ENCODE results near the gene TPK1. TPM values are rescaled to one million over a fixed set of nuclear protein-coding genes. Genes with fewer than 3 reads are reported as not detected.
"Not testable (repeated sequence)": the region's sequence is repeated elsewhere in the genome, so short reads cannot be mapped to it uniquely, and the experiment has no call there.

TPK1 gene
- total and polyA plus RNA-seq, 7 experiments from 2014 or later: 18.2 to 32.9 (median 26.3) TPM

- POLR2A ChIA-PET: no interaction called here
- H3K27me3 Mint-ChIP-seq: no peaks in the 10 kb centered on the region
- Histone ChIP-seq H3K4me3 (ENCODE audit: low read length) (no peak overlapping the region), H3K27ac (ENCODE audit: low read depth, low read length) (no peak overlapping the region), H3K36me3 (ENCODE audit: control insufficient read depth in 2 of 3, insufficient read depth in 3 of 3, low read length in 3 of 3) (no peaks in the 10 kb centered on the region), H3K4me1 (ENCODE audit: control insufficient read depth in 2 of 2, insufficient read depth in 2 of 2, low read length in 2 of 2) (no peaks in the 10 kb centered on the region), H3K9me3 (ENCODE audit: control insufficient read depth in 2 of 3, low read length in 3 of 3) (no peaks in the 10 kb centered on the region), H3K27me3 (ENCODE audit: control insufficient read depth in 2 of 2, insufficient read depth in 2 of 2, low read length in 2 of 2) (no peaks in the 10 kb centered on the region)
- H3K36me3 Mint-ChIP-seq: peaks cover 0 to 10% (median 0%) of the 10 kb centered on the region in 5 donors
- no peak overlapping the region for H3K4me3 Mint-ChIP-seq
- CTCF ChIA-PET: no interaction called here
- DNase-seq: no peak
- H3K27ac Mint-ChIP-seq: no peak overlapping the region
- ATAC-seq: no peak
- intact Hi-C loops (cut with micrococcal nuclease): no loop called here
- no peaks in the 10 kb centered on the region for H3K9me3 Mint-ChIP-seq
- no peaks in the 10 kb centered on the region for H3K4me1 Mint-ChIP-seq
Observed at GRCh38 chr7:144445590-144445989, 390.3 kb downstream of the TPK1 start.

DNA sequence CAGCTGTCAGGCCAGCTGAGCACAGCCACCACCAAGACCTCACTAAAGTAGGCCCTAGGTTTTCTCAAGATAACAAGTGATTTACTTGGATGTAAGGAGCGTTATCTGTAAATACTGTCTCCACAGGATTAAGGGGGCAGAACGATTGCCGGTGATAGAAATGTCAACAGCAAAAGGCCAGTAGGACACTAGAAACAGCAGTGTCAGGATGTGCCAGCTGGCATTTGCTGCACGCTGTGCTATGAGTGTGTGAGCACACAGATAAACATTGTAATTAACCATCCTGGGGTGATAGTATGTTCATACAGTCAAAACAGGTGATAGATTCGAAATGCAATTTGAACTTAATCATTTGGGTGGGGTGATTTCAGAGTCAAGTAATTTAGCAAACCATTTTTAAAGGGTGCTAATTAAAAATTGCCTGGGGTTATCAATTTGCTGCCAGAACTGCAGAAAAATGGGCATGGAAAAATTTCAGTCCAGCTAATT is 396.1 kb downstream of the TPK1 start:
- Mint-ChIP-seq H3K27ac (no peak overlapping the region), H3K36me3 (no peaks in the 10 kb centered on the region), H3K27me3 (peaks cover 0 to 2% (median 0%) of the 10 kb centered on the region in 5 donors), H3K9me3 (no peaks in the 10 kb centered on the region), H3K4me1 (no peaks in the 10 kb centered on the region), H3K4me3 (no peak overlapping the region)
- H3K4me1 ChIP-seq (ENCODE audit: control insufficient read depth in 2 of 2, insufficient read depth in 2 of 2, low read length in 2 of 2): no peaks in the 10 kb centered on the region
- POLR2A ChIA-PET: no interaction called here
- no peak for ATAC-seq
- H3K9me3 ChIP-seq (ENCODE audit: control insufficient read depth in 2 of 3, low read length in 3 of 3): no peaks in the 10 kb centered on the region
- intact Hi-C loops (cut with micrococcal nuclease): no loop called here
- no peaks in the 10 kb centered on the region for H3K36me3 ChIP-seq (ENCODE audit: control insufficient read depth in 2 of 3, insufficient read depth in 3 of 3, low read length in 3 of 3)
- H3K27ac ChIP-seq (ENCODE audit: low read depth, low read length): no peak overlapping the region
- no peaks in the 10 kb centered on the region for H3K27me3 ChIP-seq (ENCODE audit: control insufficient read depth in 2 of 2, insufficient read depth in 2 of 2, low read length in 2 of 2)
- DNase-seq: no peak
- H3K4me3 ChIP-seq (ENCODE audit: low read length): no peak overlapping the region
- CTCF ChIA-PET: no interaction called here

- CTCF ChIA-PET: no interaction called here
- intact Hi-C loops (cut with micrococcal nuclease): no loop called here
- H3K27me3 ChIP-seq (ENCODE audit: control insufficient read depth in 2 of 2, insufficient read depth in 2 of 2, low read length in 2 of 2): no peaks in the 10 kb centered on the region
- H3K4me1 ChIP-seq (ENCODE audit: control insufficient read depth in 2 of 2, insufficient read depth in 2 of 2, low read length in 2 of 2): no peaks in the 10 kb centered on the region
- DNase-seq (no peak), ATAC-seq (no peak)
- H3K27ac ChIP-seq (ENCODE audit: low read depth, low read length): no peak overlapping the region
- H3K4me1 Mint-ChIP-seq: no peaks in the 10 kb centered on the region
- no peaks in the 10 kb centered on the region for H3K36me3 Mint-ChIP-seq
- H3K9me3 Mint-ChIP-seq: no peaks in the 10 kb centered on the region
- H3K27ac Mint-ChIP-seq: no peak overlapping the region
- no peak overlapping the region for H3K4me3 ChIP-seq (ENCODE audit: low read length)
- no peaks in the 10 kb centered on the region for H3K9me3 ChIP-seq (ENCODE audit: control insufficient read depth in 2 of 3, low read length in 3 of 3)
- peaks cover 0 to 6% (median 0%) of the 10 kb centered on the region in 5 donors for H3K27me3 Mint-ChIP-seq
- POLR2A ChIA-PET: no interaction called here
- no peak overlapping the region for H3K4me3 Mint-ChIP-seq
- H3K36me3 ChIP-seq (ENCODE audit: control insufficient read depth in 2 of 3, insufficient read depth in 3 of 3, low read length in 3 of 3): no peaks in the 10 kb centered on the region
Observed at GRCh38 chr7:144438759-144439158, 397.1 kb downstream of the TPK1 start.

DNA sequence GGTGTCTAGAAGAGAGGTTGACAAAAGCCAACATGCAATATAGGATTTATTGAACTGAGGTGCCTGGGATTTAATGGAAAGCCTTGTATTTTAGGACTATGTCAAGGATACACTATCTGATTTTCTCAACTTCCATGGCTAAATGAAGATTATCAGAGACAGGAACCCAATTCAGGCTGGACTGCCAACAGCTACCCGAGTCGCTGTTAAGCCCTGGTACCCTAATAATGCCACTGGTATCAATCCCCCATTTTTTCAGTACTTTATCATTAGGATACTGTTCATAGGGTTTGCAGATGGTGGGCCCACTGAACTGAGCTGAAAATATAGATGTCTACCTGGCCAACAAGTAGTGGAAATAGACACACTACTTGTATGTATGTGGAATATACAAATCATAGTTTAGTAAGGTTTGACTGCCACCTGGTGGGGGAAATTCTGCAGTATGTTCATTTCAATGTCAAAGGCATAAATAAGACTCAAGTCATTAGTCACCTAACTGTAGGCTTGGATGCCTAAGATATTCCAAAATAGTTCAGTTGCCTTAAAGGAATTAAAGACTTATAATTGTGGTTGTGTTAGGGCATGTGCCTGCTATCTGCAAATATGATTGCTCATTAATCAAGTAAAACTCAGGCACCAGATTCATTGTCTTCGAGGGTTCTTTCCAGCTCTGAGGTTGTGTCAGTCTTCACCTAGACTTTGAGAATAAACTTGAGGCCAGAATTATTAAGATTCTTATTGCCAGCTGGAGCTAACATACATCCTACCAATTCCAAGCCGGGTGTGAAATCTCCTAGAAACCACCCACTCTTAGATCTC is 398.3 kb downstream of the TPK1 start:
- no peaks in the 10 kb centered on the region for H3K27me3 ChIP-seq (ENCODE audit: control insufficient read depth in 2 of 2, insufficient read depth in 2 of 2, low read length in 2 of 2)
- Mint-ChIP-seq H3K36me3 (no peaks in the 10 kb centered on the region), H3K9me3 (no peaks in the 10 kb centered on the region), H3K27me3 (peaks cover 0 to 6% (median 2%) of the 10 kb centered on the region in 5 donors), H3K4me1 (no peaks in the 10 kb centered on the region), H3K27ac (no peak overlapping the region), H3K4me3 (no peak overlapping the region)
- H3K4me1 ChIP-seq (ENCODE audit: control insufficient read depth in 2 of 2, insufficient read depth in 2 of 2, low read length in 2 of 2): no peaks in the 10 kb centered on the region
- POLR2A ChIA-PET: no interaction called here
- CTCF ChIA-PET: interaction anchor here (0.7 kb wide), 1 partner anchor 46 kb away, joined by 4 read pairs; no protein-coding TSS in a partner anchor
- intact Hi-C loops (cut with micrococcal nuclease): loop anchor here in 1 of 2 donors (1.0 kb wide), 1 partner anchor 46 kb away; no protein-coding TSS in a partner anchor
- ATAC-seq (no peak), DNase-seq (peak in 8 of 9 donors; percentile 16 to 49 (median 34))
- no peaks in the 10 kb centered on the region for H3K9me3 ChIP-seq (ENCODE audit: control insufficient read depth in 2 of 3, low read length in 3 of 3)
- H3K36me3 ChIP-seq (ENCODE audit: control insufficient read depth in 2 of 3, insufficient read depth in 3 of 3, low read length in 3 of 3): no peaks in the 10 kb centered on the region
- H3K27ac ChIP-seq (ENCODE audit: low read depth, low read length): no peak overlapping the region
- H3K4me3 ChIP-seq (ENCODE audit: low read length): no peak overlapping the region

- Histone ChIP-seq H3K4me3 (ENCODE audit: low read length) (no peak overlapping the region), H3K27ac (ENCODE audit: low read depth, low read length) (no peak overlapping the region), H3K9me3 (ENCODE audit: control insufficient read depth in 2 of 3, low read length in 3 of 3) (no peaks in the 10 kb centered on the region), H3K4me1 (ENCODE audit: control insufficient read depth in 2 of 2, insufficient read depth in 2 of 2, low read length in 2 of 2) (no peaks in the 10 kb centered on the region), H3K27me3 (ENCODE audit: control insufficient read depth in 2 of 2, insufficient read depth in 2 of 2, low read length in 2 of 2) (no peaks in the 10 kb centered on the region), H3K36me3 (ENCODE audit: control insufficient read depth in 2 of 3, insufficient read depth in 3 of 3, low read length in 3 of 3) (no peaks in the 10 kb centered on the region)
- ChIA-PET CTCF (no interaction called here), POLR2A (no interaction called here)
- ATAC-seq: no peak
- H3K4me3 Mint-ChIP-seq: no peak overlapping the region
- intact Hi-C loops (cut with micrococcal nuclease): no loop called here
- no peaks in the 10 kb centered on the region for H3K9me3 Mint-ChIP-seq
- DNase-seq: no peak
- no peak overlapping the region for H3K27ac Mint-ChIP-seq
- no peaks in the 10 kb centered on the region for H3K36me3 Mint-ChIP-seq
- H3K27me3 Mint-ChIP-seq: peaks cover 0 to 6% (median 2%) of the 10 kb centered on the region in 5 donors
- no peaks in the 10 kb centered on the region for H3K4me1 Mint-ChIP-seq
Observed at GRCh38 chr7:144436500-144436899, 399.4 kb downstream of the TPK1 start.

DNA sequence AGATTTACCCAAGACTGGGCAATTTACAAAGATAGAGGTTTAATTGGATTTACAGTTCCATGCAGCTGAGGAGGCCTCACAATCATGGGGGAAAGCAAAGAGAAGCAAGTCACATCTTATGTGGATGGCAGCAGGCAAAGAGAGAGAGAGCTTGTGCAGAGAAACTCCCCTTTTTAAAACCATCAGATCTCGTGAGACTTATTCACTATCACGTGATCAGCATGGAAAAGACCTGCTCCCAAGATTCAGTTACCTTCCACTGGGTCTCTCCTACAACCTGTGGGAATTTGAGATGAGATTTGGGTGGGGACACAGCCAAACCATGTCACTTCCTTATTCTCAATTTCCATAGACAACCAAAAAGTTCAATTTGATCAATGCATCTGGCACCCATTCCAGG is 407.4 kb downstream of the TPK1 start:
- DNase-seq (no peak), ATAC-seq (no peak)
- H3K27ac ChIP-seq (ENCODE audit: low read depth, low read length): no peak overlapping the region
- Mint-ChIP-seq H3K36me3 (peaks cover 0 to 17% (median 10%) of the 10 kb centered on the region in 5 donors), H3K27ac (no peak overlapping the region), H3K9me3 (peaks cover 5 to 50% (median 20%) of the 10 kb centered on the region in 11 donors), H3K4me3 (no peak overlapping the region), H3K27me3 (peaks cover 0 to under 1% (median 0%) of the 10 kb centered on the region in 5 donors), H3K4me1 (peaks cover 0 to 2% (median 0%) of the 10 kb centered on the region in 7 donors)
- intact Hi-C loops (cut with micrococcal nuclease): no loop called here
- ChIA-PET POLR2A (no interaction called here), CTCF (no interaction called here)
- no peaks in the 10 kb centered on the region for H3K27me3 ChIP-seq (ENCODE audit: control insufficient read depth in 2 of 2, insufficient read depth in 2 of 2, low read length in 2 of 2)
- peaks cover 0 to 4% (median 0%) of the 10 kb centered on the region in 3 experiments for H3K9me3 ChIP-seq (ENCODE audit: control insufficient read depth in 2 of 3, low read length in 3 of 3)
- no peak overlapping the region for H3K4me3 ChIP-seq (ENCODE audit: low read length)
- no peaks in the 10 kb centered on the region for H3K36me3 ChIP-seq (ENCODE audit: control insufficient read depth in 2 of 3, insufficient read depth in 3 of 3, low read length in 3 of 3)
- no peaks in the 10 kb centered on the region for H3K4me1 ChIP-seq (ENCODE audit: control insufficient read depth in 2 of 2, insufficient read depth in 2 of 2, low read length in 2 of 2)

DNA sequence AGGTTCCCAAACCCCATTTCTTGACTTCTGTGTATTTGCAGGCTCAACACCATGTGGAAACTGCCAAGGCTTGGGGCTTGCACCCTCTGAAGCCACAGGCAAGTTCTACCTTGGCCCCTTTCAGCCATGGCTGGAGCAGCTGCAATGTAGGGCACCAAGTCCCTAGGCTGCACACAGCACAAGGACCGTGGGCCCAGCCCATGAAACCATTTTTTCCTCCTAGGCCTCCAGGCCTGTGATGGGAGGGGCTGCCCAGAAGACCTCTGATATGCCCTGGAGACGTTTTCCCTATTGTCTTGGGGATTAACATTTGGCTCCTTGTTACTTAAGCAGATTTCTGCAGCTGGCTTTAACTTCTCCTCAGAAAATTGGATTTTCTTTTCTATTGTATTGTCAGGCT is 408.3 kb downstream of the TPK1 start:
- H3K4me3 Mint-ChIP-seq; POLR2A ChIA-PET; H3K4me3 ChIP-seq (ENCODE audit: low read length); H3K9me3 ChIP-seq (ENCODE audit: control insufficient read depth in 2 of 3, low read length in 3 of 3); H3K27ac Mint-ChIP-seq; CTCF ChIA-PET; H3K36me3 ChIP-seq (ENCODE audit: control insufficient read depth in 2 of 3, insufficient read depth in 3 of 3, low read length in 3 of 3); H3K4me1 Mint-ChIP-seq; H3K4me1 ChIP-seq (ENCODE audit: control insufficient read depth in 2 of 2, insufficient read depth in 2 of 2, low read length in 2 of 2); ATAC-seq; DNase-seq; intact Hi-C loops (cut with micrococcal nuclease); H3K27ac ChIP-seq (ENCODE audit: low read depth, low read length); H3K27me3 ChIP-seq (ENCODE audit: control insufficient read depth in 2 of 2, insufficient read depth in 2 of 2, low read length in 2 of 2); H3K27me3 Mint-ChIP-seq: not testable (repeated sequence)
- H3K9me3 Mint-ChIP-seq: peaks cover 5 to 50% (median 20%) of the 10 kb centered on the region in 11 donors
- peaks cover 0 to 17% (median 10%) of the 10 kb centered on the region in 5 donors for H3K36me3 Mint-ChIP-seq
